Gastroesophageal sphincter (tissue), 4 donors: ENCODE measurements around the gene ASIC2. TPM values are rescaled to one million over a fixed set of nuclear protein-coding genes. Genes with fewer than 3 reads are reported as not detected.

ENCODE experiments used
- ATAC-seq: fragments of 150-250 bp; one replicate; pipeline ENCODE4 v1.9.1; 2016; ENCODE audit warnings: mild to moderate bottlenecking, moderate library complexity
- H3K27ac ChIP-seq, 4 donors: fragments of 200-600 bp; sonication (generic) in 3 of 4; 1 replicate in 3 of 4; 2 replicates in 1 of 4; pipeline ENCODE4 v1.5.1; 2016 to 2019
- H3K27me3 ChIP-seq: fragments of 200-600 bp; sonication (generic); one replicate; pipeline ENCODE4 v1.5.1; 2019
- H3K36me3 ChIP-seq, 2 donors: fragments of 200-600 bp; sonication (generic); one replicate each; pipeline ENCODE4 v1.5.1; 2019; ENCODE audit warnings: control low read depth in 1 of 2
- H3K4me1 ChIP-seq, 3 donors: fragments of 200-600 bp; sonication (generic); 1 replicate in 2 of 3; 2 replicates in 1 of 3; pipeline ENCODE4 v1.5.1; 2016 to 2019; ENCODE audit warnings: control low read depth in 2 of 3
- H3K4me3 ChIP-seq, 2 donors: fragments of 200-600 bp; sonication (generic); one replicate each; pipeline ENCODE4 v1.5.1; 2019; ENCODE audit warnings: mild to moderate bottlenecking in 1 of 2, moderate library complexity in 1 of 2
- H3K9me3 ChIP-seq, 3 donors: fragments of 200-600 bp; sonication (generic); one replicate each; pipeline ENCODE4 v1.5.1; 2017 to 2019; ENCODE audit warnings: control low read depth in 2 of 3
- EP300 ChIP-seq: sonication (generic); formaldehyde crosslinking; IDR thresholded peaks from one replicate; pipeline ENCODE4 v1.6.1; 2017; ENCODE audit warnings: antibody characterized with exemption, mild to moderate bottlenecking
- POLR2A ChIP-seq, 2 donors: fragments of 450-650 bp; IDR thresholded peaks; one replicate each; pipeline ENCODE4 v1.6.1; 2017; ENCODE audit warnings: antibody characterized with exemption in 2 of 2, mild to moderate bottlenecking in 2 of 2, moderate library complexity in 1 of 2
- POLR2AphosphoS5 ChIP-seq: sonication (generic); formaldehyde crosslinking; IDR thresholded peaks from one replicate; pipeline ENCODE4 v1.6.1; 2017; ENCODE audit warnings: antibody characterized with exemption
- WGBS, 2 donors: methylation state at CpG; one replicate each; pipeline ENCODE4 v1.1.5; 2018; ENCODE audit warnings: low coverage in 1 of 2; 5-methylcytosine and 5-hydroxymethylcytosine counted together
- total RNA-seq, 4 donors: library from RNA; depleted of rRNA; stranded (reverse); fragments of >200 nt; gene quantifications; one replicate each; pipeline ENCODE4 v1.1.0, GENCODE V29; 2016
- TF ChIP-seq, protein P1 (sequence below), 4 experiments: fragments of 200-600 bp in 2 of 4; fragments of 450-650 bp in 2 of 4; sonication (generic) in 1 of 4; IDR thresholded peaks; one replicate each; pipeline ENCODE4 v1.5.1; 2017 to 2019; ENCODE audit warnings: antibody characterized with exemption in 4 of 4, mild to moderate bottlenecking in 2 of 4, moderate library complexity in 2 of 4

ASIC2 gene
- under 1 TPM in 1 of 4 donors, not detected in 3; 0.15 TPM for total RNA-seq

GRCh38 chr17:33292981-33293867 is at the start of gene ASIC2:
Gene ASIC2 (minus strand): TSS chr17:33293295.
- no peak for TF ChIP-seq EP300
- TF ChIP-seq, protein P1, sequence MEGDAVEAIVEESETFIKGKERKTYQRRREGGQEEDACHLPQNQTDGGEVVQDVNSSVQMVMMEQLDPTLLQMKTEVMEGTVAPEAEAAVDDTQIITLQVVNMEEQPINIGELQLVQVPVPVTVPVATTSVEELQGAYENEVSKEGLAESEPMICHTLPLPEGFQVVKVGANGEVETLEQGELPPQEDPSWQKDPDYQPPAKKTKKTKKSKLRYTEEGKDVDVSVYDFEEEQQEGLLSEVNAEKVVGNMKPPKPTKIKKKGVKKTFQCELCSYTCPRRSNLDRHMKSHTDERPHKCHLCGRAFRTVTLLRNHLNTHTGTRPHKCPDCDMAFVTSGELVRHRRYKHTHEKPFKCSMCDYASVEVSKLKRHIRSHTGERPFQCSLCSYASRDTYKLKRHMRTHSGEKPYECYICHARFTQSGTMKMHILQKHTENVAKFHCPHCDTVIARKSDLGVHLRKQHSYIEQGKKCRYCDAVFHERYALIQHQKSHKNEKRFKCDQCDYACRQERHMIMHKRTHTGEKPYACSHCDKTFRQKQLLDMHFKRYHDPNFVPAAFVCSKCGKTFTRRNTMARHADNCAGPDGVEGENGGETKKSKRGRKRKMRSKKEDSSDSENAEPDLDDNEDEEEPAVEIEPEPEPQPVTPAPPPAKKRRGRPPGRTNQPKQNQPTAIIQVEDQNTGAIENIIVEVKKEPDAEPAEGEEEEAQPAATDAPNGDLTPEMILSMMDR (IDR thresholded peaks at IDR 0.05) = no peak
- no peak for TF ChIP-seq POLR2A (IDR thresholded peaks at IDR 0.05)
- no peak for TF ChIP-seq POLR2AphosphoS5
- Histone ChIP-seq H3K4me1 (peaks cover 0 to 25% (median 9%) of the 10 kb centered on the region in 3 donors), H3K27ac (no peak within 1 kb of the TSS), H3K27me3 (peaks cover 87% of the 10 kb centered on the region), H3K4me3 (peak within 1 kb of the TSS in 1 of 2 donors; percentile 38), H3K9me3 (no peaks in the 10 kb centered on the region), H3K36me3 (no peaks in the 10 kb centered on the region)
- ATAC-seq = no peak
- WGBS, 2 donors = 37 to 60% methylated on average over 6 to 8 of the region's 68 CpGs

DNA sequence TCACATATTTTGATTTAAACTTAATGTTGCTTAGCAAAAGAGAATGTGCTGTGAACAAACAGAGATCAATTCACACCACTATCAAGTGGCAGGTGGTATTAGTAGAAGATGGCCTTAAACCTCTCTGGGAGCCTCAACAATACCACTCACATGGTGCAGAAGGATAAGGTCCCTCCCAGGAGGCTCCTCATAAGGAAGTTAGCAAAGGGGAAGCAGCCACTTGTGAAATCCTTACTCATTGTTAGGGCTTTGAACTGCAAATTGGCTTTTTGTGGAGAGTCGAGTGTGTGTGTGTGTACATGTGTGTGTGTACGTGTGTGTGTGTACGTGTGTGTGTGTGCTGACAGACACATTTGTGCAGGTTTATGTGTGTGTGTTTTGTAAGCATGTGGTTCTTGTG is 48.9 kb upstream of the ASIC2 start:
- H3K4me1 ChIP-seq = no peaks in the 10 kb centered on the region
- TF ChIP-seq, protein P1 (IDR thresholded peaks at IDR 0.05) = no peak
- TF ChIP-seq EP300 (no peak), POLR2AphosphoS5 (no peak), POLR2A (IDR thresholded peaks at IDR 0.05) (no peak)
- no peaks in the 10 kb centered on the region for H3K9me3 ChIP-seq
- ATAC-seq = no peak
- H3K27me3 ChIP-seq = peaks cover 44% of the 10 kb centered on the region
- H3K36me3 ChIP-seq = no peaks in the 10 kb centered on the region
- no peak overlapping the region for H3K4me3 ChIP-seq
- 47 to 56% methylated on average over 2 to 3 of the region's 3 CpGs for WGBS, 2 donors
- H3K27ac ChIP-seq = no peak overlapping the region

- no peak for ATAC-seq
- no peak for TF ChIP-seq EP300
- TF ChIP-seq, protein P1 (IDR thresholded peaks at IDR 0.05) = no peak
- no peak for TF ChIP-seq POLR2A (IDR thresholded peaks at IDR 0.05)
- TF ChIP-seq POLR2AphosphoS5 = no peak
- H3K27ac ChIP-seq = no peak overlapping the region
- no peaks in the 10 kb centered on the region for H3K9me3 ChIP-seq
- no peaks in the 10 kb centered on the region for H3K4me1 ChIP-seq
- no peak overlapping the region for H3K4me3 ChIP-seq
- 65% methylated on average over 4 of the region's 4 CpGs for WGBS, 2 donors
- H3K27me3 ChIP-seq = peaks cover 63% of the 10 kb centered on the region
- H3K36me3 ChIP-seq = no peaks in the 10 kb centered on the region
These were observed 45.1 kb upstream of the ASIC2 start for GRCh38 chr17:33338242-33338641.

DNA sequence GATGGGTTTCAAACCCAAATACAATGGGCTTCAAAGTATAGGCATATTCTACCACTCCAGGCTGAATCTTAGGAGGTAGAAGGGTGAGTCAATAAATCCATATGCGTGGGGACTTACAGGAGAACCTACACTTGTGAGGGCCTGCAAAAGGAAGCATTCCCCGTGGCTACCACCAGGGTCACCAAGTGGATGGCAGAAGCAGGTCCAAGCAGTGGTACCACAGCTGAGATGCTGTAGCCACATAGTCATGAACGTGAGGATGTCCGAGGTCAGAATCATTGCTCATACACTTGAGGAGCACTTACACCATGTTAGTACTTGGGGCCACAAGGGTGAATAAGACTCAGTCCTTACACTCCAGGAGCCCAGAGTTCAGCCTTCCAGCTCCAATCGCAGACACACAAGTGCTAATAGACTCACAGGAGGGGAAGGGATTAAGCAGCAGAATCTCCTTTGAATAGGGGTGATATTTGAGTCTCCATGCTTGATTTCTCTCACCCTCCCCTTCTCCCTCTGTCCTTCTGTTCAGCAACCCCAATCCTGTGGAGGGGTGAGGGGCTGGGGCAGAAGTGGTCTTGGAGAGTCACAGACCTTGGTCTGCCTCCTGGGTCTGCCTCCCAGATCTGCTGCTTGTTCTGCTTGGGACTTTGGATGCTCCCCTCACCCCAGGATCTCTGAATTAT is 42.5 kb upstream of the ASIC2 start:
- no peak for ATAC-seq
- TF ChIP-seq POLR2AphosphoS5 (no peak), EP300 (no peak), POLR2A (IDR thresholded peaks at IDR 0.05) (no peak)
- TF ChIP-seq, protein P1 (IDR thresholded peaks at IDR 0.05) = no peak
- no peaks in the 10 kb centered on the region for H3K4me1 ChIP-seq
- H3K4me3 ChIP-seq = no peak overlapping the region
- H3K36me3 ChIP-seq = no peaks in the 10 kb centered on the region
- no peaks in the 10 kb centered on the region for H3K9me3 ChIP-seq
- peaks cover 54% of the 10 kb centered on the region for H3K27me3 ChIP-seq
- WGBS, 2 donors = 54 to 60% methylated on average over 2 to 5 of the region's 5 CpGs
- H3K27ac ChIP-seq = no peak overlapping the region
